Measurements from ENCODE around the gene COL27A1.

COL27A1 gene

DNA sequence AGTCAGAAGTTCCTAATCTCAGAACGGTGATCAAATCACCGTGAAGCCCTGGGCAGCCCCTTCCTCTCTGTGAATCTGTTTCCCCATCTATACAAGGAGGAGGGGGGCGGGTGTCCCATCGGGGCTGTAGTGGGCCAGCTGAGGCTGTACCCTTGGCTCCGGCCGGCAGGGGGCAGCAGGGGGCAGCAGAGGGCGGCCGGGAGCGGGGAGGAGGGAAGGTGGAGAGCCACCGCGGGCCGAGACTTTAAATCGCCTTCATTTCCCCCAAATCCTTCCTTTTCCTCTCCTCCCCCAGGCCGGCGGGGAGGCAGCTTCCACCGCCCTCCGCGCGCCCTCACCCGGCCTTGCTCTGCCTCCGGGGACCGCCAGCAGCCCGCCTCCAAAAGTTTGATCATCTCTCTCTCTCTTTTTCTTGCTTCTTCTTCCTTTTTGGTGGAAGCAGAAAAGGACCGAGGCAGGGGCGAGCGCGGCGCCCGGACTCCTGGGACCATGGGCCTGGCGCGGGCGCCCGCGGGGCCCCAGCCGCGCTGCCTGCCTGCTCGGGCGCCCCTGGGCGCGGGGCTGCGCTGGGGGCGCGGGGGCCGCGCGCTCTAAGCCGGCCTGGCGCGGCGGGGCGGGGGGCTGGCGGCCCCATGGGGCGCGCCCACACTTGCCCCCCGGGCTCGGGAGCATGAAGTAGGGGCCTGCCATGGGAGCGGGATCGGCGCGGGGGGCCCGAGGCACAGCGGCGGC, at the start of gene COL27A1:
TSS of gene COL27A1 (plus strand) at position 275 of the 732 bp plus-strand sequence. CDS start at position 689, 414 bp downstream.
- peak; percentile 91 for ATAC-seq
- TF ChIP-seq ZNF8 (CRISPR knock-in tag; IDR thresholded peaks at IDR 0.05), result no peak
- TF ChIP-seq GLIS3 (CRISPR knock-in tag; IDR thresholded peaks at IDR 0.05), result no peak
- TF ChIP-seq, protein P1, sequence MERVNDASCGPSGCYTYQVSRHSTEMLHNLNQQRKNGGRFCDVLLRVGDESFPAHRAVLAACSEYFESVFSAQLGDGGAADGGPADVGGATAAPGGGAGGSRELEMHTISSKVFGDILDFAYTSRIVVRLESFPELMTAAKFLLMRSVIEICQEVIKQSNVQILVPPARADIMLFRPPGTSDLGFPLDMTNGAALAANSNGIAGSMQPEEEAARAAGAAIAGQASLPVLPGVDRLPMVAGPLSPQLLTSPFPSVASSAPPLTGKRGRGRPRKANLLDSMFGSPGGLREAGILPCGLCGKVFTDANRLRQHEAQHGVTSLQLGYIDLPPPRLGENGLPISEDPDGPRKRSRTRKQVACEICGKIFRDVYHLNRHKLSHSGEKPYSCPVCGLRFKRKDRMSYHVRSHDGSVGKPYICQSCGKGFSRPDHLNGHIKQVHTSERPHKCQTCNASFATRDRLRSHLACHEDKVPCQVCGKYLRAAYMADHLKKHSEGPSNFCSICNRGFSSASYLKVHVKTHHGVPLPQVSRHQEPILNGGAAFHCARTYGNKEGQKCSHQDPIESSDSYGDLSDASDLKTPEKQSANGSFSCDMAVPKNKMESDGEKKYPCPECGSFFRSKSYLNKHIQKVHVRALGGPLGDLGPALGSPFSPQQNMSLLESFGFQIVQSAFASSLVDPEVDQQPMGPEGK (CRISPR knock-in tag; IDR thresholded peaks at IDR 0.05; ENCODE audit: borderline replicate concordance), result no peak; the same call in 1 of the 2 replicates
- no peak for TF ChIP-seq TOX (CRISPR knock-in tag; IDR thresholded peaks at IDR 0.05; ENCODE audit: borderline replicate concordance)
- TF ChIP-seq, protein P2, sequence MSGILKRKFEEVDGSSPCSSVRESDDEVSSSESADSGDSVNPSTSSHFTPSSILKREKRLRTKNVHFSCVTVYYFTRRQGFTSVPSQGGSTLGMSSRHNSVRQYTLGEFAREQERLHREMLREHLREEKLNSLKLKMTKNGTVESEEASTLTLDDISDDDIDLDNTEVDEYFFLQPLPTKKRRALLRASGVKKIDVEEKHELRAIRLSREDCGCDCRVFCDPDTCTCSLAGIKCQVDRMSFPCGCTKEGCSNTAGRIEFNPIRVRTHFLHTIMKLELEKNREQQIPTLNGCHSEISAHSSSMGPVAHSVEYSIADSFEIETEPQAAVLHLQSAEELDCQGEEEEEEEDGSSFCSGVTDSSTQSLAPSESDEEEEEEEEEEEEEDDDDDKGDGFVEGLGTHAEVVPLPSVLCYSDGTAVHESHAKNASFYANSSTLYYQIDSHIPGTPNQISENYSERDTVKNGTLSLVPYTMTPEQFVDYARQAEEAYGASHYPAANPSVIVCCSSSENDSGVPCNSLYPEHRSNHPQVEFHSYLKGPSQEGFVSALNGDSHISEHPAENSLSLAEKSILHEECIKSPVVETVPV (CRISPR knock-in tag; IDR thresholded peaks at IDR 0.05), result no peak
- TF ChIP-seq CSDC2 (CRISPR knock-in tag; IDR thresholded peaks at IDR 0.05), result no peak
- TF ChIP-seq, protein P3, sequence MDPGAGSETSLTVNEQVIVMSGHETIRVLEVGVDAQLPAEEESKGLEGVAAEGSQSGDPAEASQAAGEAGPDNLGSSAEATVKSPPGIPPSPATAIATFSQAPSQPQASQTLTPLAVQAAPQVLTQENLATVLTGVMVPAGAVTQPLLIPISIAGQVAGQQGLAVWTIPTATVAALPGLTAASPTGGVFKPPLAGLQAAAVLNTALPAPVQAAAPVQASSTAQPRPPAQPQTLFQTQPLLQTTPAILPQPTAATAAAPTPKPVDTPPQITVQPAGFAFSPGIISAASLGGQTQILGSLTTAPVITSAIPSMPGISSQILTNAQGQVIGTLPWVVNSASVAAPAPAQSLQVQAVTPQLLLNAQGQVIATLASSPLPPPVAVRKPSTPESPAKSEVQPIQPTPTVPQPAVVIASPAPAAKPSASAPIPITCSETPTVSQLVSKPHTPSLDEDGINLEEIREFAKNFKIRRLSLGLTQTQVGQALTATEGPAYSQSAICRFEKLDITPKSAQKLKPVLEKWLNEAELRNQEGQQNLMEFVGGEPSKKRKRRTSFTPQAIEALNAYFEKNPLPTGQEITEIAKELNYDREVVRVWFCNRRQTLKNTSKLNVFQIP (CRISPR knock-in tag; IDR thresholded peaks at IDR 0.05; ENCODE audit: borderline replicate concordance, low read depth), result no peak
- no peak for TF ChIP-seq BACH2 (CRISPR knock-in tag; IDR thresholded peaks at IDR 0.05; ENCODE audit: borderline replicate concordance)
- no peak for TF ChIP-seq PPARA (CRISPR knock-in tag; IDR thresholded peaks at IDR 0.05; ENCODE audit: borderline replicate concordance)
- no peak for TF ChIP-seq SNAI2 (CRISPR knock-in tag; IDR thresholded peaks at IDR 0.05)
- no peak for TF ChIP-seq OSR1 (CRISPR knock-in tag; IDR thresholded peaks at IDR 0.05)
- TF ChIP-seq ZFP30 (CRISPR knock-in tag; IDR thresholded peaks at IDR 0.05), result no peak
- TF ChIP-seq, protein P4, sequence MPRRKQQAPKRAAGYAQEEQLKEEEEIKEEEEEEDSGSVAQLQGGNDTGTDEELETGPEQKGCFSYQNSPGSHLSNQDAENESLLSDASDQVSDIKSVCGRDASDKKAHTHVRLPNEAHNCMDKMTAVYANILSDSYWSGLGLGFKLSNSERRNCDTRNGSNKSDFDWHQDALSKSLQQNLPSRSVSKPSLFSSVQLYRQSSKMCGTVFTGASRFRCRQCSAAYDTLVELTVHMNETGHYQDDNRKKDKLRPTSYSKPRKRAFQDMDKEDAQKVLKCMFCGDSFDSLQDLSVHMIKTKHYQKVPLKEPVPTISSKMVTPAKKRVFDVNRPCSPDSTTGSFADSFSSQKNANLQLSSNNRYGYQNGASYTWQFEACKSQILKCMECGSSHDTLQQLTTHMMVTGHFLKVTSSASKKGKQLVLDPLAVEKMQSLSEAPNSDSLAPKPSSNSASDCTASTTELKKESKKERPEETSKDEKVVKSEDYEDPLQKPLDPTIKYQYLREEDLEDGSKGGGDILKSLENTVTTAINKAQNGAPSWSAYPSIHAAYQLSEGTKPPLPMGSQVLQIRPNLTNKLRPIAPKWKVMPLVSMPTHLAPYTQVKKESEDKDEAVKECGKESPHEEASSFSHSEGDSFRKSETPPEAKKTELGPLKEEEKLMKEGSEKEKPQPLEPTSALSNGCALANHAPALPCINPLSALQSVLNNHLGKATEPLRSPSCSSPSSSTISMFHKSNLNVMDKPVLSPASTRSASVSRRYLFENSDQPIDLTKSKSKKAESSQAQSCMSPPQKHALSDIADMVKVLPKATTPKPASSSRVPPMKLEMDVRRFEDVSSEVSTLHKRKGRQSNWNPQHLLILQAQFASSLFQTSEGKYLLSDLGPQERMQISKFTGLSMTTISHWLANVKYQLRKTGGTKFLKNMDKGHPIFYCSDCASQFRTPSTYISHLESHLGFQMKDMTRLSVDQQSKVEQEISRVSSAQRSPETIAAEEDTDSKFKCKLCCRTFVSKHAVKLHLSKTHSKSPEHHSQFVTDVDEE (CRISPR knock-in tag; IDR thresholded peaks at IDR 0.05), result no peak
- TF ChIP-seq ESRRG (CRISPR knock-in tag; IDR thresholded peaks at IDR 0.05), result no peak
- TF ChIP-seq ZFP3 (CRISPR knock-in tag; IDR thresholded peaks at IDR 0.05), result no peak
- no peak for TF ChIP-seq RARB (CRISPR knock-in tag; IDR thresholded peaks at IDR 0.05)

DNA sequence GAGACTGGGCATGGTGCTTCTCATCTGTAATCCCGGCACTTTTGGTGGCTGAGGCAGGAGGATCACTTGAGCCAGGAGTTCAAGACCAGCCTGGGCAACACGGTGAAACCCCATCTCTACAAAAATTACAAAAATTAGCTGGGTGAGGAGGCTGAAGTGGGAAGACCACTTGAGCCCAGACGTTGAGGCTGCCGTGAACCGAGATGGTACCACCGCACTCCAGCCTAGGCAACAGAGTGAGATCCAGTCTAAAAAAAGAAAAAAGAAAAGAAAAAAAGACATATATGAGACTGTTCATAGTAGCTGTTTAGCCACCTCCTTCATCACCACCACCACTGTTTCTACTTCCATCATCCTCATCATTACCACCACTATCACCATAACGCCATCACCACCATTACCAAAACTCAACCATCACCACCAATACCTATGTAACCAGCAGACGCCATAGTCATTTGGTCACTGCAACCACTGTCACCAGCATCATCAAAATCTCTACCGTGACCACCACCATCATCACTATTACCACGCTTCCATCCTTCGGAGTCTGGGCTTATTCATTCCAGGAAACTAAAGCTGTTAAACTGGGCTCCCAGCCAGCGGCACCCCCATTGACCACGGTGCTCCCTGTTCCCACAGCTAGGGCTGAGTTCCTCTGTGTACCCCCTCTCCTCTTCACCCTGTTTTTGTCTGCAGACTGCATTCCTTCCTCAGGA, 47.9 kb upstream of the COL27A1 start:
- ATAC-seq, result no peak
- TF ChIP-seq, protein P3 (CRISPR knock-in tag; IDR thresholded peaks at IDR 0.05; ENCODE audit: borderline replicate concordance, low read depth), result no peak
- TF ChIP-seq, protein P5, sequence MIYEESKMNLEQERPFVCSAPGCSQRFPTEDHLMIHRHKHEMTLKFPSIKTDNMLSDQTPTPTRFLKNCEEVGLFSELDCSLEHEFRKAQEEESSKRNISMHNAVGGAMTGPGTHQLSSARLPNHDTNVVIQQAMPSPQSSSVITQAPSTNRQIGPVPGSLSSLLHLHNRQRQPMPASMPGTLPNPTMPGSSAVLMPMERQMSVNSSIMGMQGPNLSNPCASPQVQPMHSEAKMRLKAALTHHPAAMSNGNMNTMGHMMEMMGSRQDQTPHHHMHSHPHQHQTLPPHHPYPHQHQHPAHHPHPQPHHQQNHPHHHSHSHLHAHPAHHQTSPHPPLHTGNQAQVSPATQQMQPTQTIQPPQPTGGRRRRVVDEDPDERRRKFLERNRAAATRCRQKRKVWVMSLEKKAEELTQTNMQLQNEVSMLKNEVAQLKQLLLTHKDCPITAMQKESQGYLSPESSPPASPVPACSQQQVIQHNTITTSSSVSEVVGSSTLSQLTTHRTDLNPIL (CRISPR knock-in tag; IDR thresholded peaks at IDR 0.05; ENCODE audit: low read depth), result no peak
- TF ChIP-seq PPARA (CRISPR knock-in tag; IDR thresholded peaks at IDR 0.05; ENCODE audit: borderline replicate concordance) (no peak), ZFP3 (CRISPR knock-in tag; IDR thresholded peaks at IDR 0.05) (no peak), BACH2 (CRISPR knock-in tag; IDR thresholded peaks at IDR 0.05; ENCODE audit: borderline replicate concordance) (no peak), ZNF8 (CRISPR knock-in tag; IDR thresholded peaks at IDR 0.05) (no peak), TCF4 (CRISPR knock-in tag; IDR thresholded peaks at IDR 0.05; ENCODE audit: borderline replicate concordance) (no peak), GLIS3 (CRISPR knock-in tag; IDR thresholded peaks at IDR 0.05) (no peak), ISL1 (CRISPR knock-in tag; IDR thresholded peaks at IDR 0.05) (no peak), ZNF70 (CRISPR knock-in tag; IDR thresholded peaks at IDR 0.05) (no peak), ZC3H10 (CRISPR knock-in tag; IDR thresholded peaks at IDR 0.05) (no peak), ZFP30 (CRISPR knock-in tag; IDR thresholded peaks at IDR 0.05) (no peak)
- TF ChIP-seq, protein P4 (CRISPR knock-in tag; IDR thresholded peaks at IDR 0.05), result no peak
- TF ChIP-seq, protein P2 (CRISPR knock-in tag; IDR thresholded peaks at IDR 0.05), result no peak
